Osteoblast (primary cell): ENCODE data around the gene ANTXR1. TPM values are rescaled to one million over a fixed set of nuclear protein-coding genes. Genes with fewer than 3 reads are reported as not detected.

Experiments
- DNase-seq: peaks from one replicate; pipeline ENCODE4 v3.0.0; 2011; ENCODE audit warnings: low spot score, mixed read lengths; ENCODE audit not compliant: insufficient read length; ENCODE audit errors: missing footprints
- H2AFZ ChIP-seq: 2 replicates; pipeline ENCODE4 v1.6.0; 2011; ENCODE audit warnings: mild to moderate bottlenecking, low read length
- H3K27ac ChIP-seq: 2 replicates; pipeline ENCODE4 v1.5.1; 2011; ENCODE audit warnings: mild to moderate bottlenecking, low read depth, low read length, moderate library complexity
- H3K27me3 ChIP-seq: 2 replicates; pipeline ENCODE4 v1.6.0; 2012; ENCODE audit warnings: mild to moderate bottlenecking, control low read depth, inconsistent platforms, low read length, moderate library complexity; ENCODE audit not compliant: insufficient read depth
- H3K36me3 ChIP-seq: 2 replicates; pipeline ENCODE4 v1.5.1; 2011; ENCODE audit warnings: mild to moderate bottlenecking, low read length, control low read depth, moderate library complexity; ENCODE audit not compliant: insufficient read depth
- H3K4me1 ChIP-seq: 2 replicates; pipeline ENCODE4 v1.5.1; 2011; ENCODE audit warnings: mild to moderate bottlenecking, low read length, control low read depth, moderate library complexity; ENCODE audit not compliant: insufficient read depth
- H3K4me2 ChIP-seq: 2 replicates; pipeline ENCODE4 v1.6.0; 2011; ENCODE audit warnings: mild to moderate bottlenecking, low read length; ENCODE audit not compliant: insufficient read depth
- H3K4me3 ChIP-seq: fragments of 200-600 bp; sonication (generic); 3 replicates; pipeline ENCODE4 v1.5.1; 2012; ENCODE audit warnings: mild to moderate bottlenecking, low read length, inconsistent platforms; ENCODE audit not compliant: insufficient read depth
- H3K79me2 ChIP-seq: 2 replicates; pipeline ENCODE4 v1.6.0; 2012; ENCODE audit warnings: mild to moderate bottlenecking, low read length, control low read depth, inconsistent platforms; ENCODE audit not compliant: insufficient read depth
- H3K9me3 ChIP-seq: 2 replicates; pipeline ENCODE4 v1.5.1; 2011; ENCODE audit warnings: low read depth, low read length, control low read depth
- H4K20me1 ChIP-seq: 2 replicates; pipeline ENCODE4 v1.6.0; 2012; ENCODE audit warnings: mild to moderate bottlenecking, low read length, control low read depth; ENCODE audit not compliant: insufficient read depth
- CTCF ChIP-seq: IDR thresholded peaks from 2 replicates; pipeline ENCODE4 v1.5.1; 2011; ENCODE audit warnings: mild to moderate bottlenecking, low read depth, low read length, moderate library complexity; ENCODE audit errors: extremely low read depth
- total RNA-seq: library from RNA; depleted of rRNA; stranded (reverse); fragments of >200 nt; gene quantifications from 2 replicates; pipeline ENCODE4 v1.2.3, GENCODE V29; 2012

ANTXR1 gene
- total RNA-seq, 1 donor = 123 TPM

GRCh38 chr2:68970566-68971265 lies 42.3 kb upstream of the ANTXR1 start:
- no peaks in the 10 kb centered on the region for H3K9me3 ChIP-seq
- peaks cover 43% of the 10 kb centered on the region for H3K4me1 ChIP-seq
- H3K4me3 ChIP-seq = no peak overlapping the region
- H3K27me3 ChIP-seq = no peaks in the 10 kb centered on the region
- no peaks in the 10 kb centered on the region for H3K79me2 ChIP-seq
- no peak for TF ChIP-seq CTCF
- H3K4me2 ChIP-seq = peak overlapping the region; percentile 37
- no peaks in the 10 kb centered on the region for H3K36me3 ChIP-seq
- peak; percentile 49 for DNase-seq
- no peak overlapping the region for H2AFZ ChIP-seq
- H4K20me1 ChIP-seq = no peaks in the 10 kb centered on the region
- peak overlapping the region; percentile 98 for H3K27ac ChIP-seq

GRCh38 chr2:68971591-68972231 lies 41.3 kb upstream of the ANTXR1 start:
- H3K4me1 ChIP-seq = peaks cover 43% of the 10 kb centered on the region
- H2AFZ ChIP-seq = no peak overlapping the region
- H3K79me2 ChIP-seq = no peaks in the 10 kb centered on the region
- TF ChIP-seq CTCF = no peak
- H3K4me2 ChIP-seq = peak overlapping the region; percentile 37
- H3K36me3 ChIP-seq = no peaks in the 10 kb centered on the region
- H3K9me3 ChIP-seq = no peaks in the 10 kb centered on the region
- peak; percentile 84 for DNase-seq
- no peak overlapping the region for H3K4me3 ChIP-seq
- no peaks in the 10 kb centered on the region for H3K27me3 ChIP-seq
- peak overlapping the region; percentile 98 for H3K27ac ChIP-seq
- H4K20me1 ChIP-seq = no peaks in the 10 kb centered on the region

GRCh38 chr2:68974251-68974650 lies 38.7 kb upstream of the ANTXR1 start, which contains the start of gene GKN1:
Gene GKN1, plus strand, starts transcription at chr2:68974636. Its CDS starts 42 bp downstream, at chr2:68974678.
- DNase-seq = no peak
- Histone ChIP-seq H3K4me3 (no peak within 1 kb of the TSS), H3K4me1 (peaks cover 43% of the 10 kb centered on the region), H3K27me3 (no peaks in the 10 kb centered on the region), H3K79me2 (no peaks in the 10 kb centered on the region), H4K20me1 (no peaks in the 10 kb centered on the region), H3K27ac (peak within 1 kb of the TSS; percentile 63), H3K36me3 (no peaks in the 10 kb centered on the region), H3K4me2 (peak within 1 kb of the TSS; percentile 35), H2AFZ (peak within 1 kb of the TSS; percentile 52), H3K9me3 (no peaks in the 10 kb centered on the region)
- TF ChIP-seq CTCF = no peak

GRCh38 chr2:68974946-68975665 lies 37.9 kb upstream of the ANTXR1 start:
- Histone ChIP-seq H3K4me3 (no peak overlapping the region), H3K4me2 (peak overlapping the region; percentile 35)

More at GRCh38 chr2:68974946-68975665, 37.9 kb upstream of the ANTXR1 start:
- Histone ChIP-seq H3K79me2 (no peaks in the 10 kb centered on the region), H3K4me1 (peaks cover 41% of the 10 kb centered on the region), H4K20me1 (no peaks in the 10 kb centered on the region), H3K27ac (peak overlapping the region; percentile 63), H3K9me3 (no peaks in the 10 kb centered on the region), H3K27me3 (no peaks in the 10 kb centered on the region), H2AFZ (peak overlapping the region; percentile 52), H3K36me3 (no peaks in the 10 kb centered on the region)
- TF ChIP-seq CTCF = no peak
- DNase-seq = no peak
